Smooth muscle cell (in vitro differentiated cells): ENCODE measurements around the gene COPG2. TPM values are rescaled to one million over a fixed set of nuclear protein-coding genes. Genes with fewer than 3 reads are reported as not detected.

Source experiments
- DNase-seq: peaks from one replicate; lab custom pipeline; 2025; ENCODE audit not compliant: unreplicated experiment; lab: John Stamatoyannopoulos, UW
- H2AFZ ChIP-seq: fragments of 200-600 bp; sonication (generic); 2 replicates; pipeline ENCODE4 v1.6.0; 2016; ENCODE audit warnings: antibody characterized with exemption, low read depth, mild to moderate bottlenecking
- H3F3A ChIP-seq: fragments of 200-600 bp; sonication (generic); 2 replicates; pipeline ENCODE4 v1.6.0; 2017; ENCODE audit warnings: antibody characterized with exemption, low read depth
- H3K27ac ChIP-seq: fragments of 200-600 bp; sonication (generic); 2 replicates; pipeline ENCODE4 v1.5.1; 2016; ENCODE audit warnings: low read depth, mild to moderate bottlenecking
- H3K27me3 ChIP-seq: fragments of 200-600 bp; sonication (generic); 2 replicates; pipeline ENCODE4 v1.6.1; 2016; ENCODE audit warnings: low read depth, mild to moderate bottlenecking
- H3K36me3 ChIP-seq: fragments of 200-600 bp; sonication (generic); 2 replicates; pipeline ENCODE4 v1.5.1; 2016; ENCODE audit warnings: low read depth
- H3K4me1 ChIP-seq: fragments of 200-600 bp; sonication (generic); 2 replicates; pipeline ENCODE4 v1.5.1; 2016; ENCODE audit warnings: low read depth
- H3K4me2 ChIP-seq: fragments of 200-600 bp; sonication (generic); 2 replicates; pipeline ENCODE4 v1.6.0; 2016; ENCODE audit warnings: mild to moderate bottlenecking
- H3K4me3 ChIP-seq: fragments of 200-600 bp; sonication (generic); 2 replicates; pipeline ENCODE4 v1.5.1; 2016; ENCODE audit warnings: mild to moderate bottlenecking
- H3K79me2 ChIP-seq: fragments of 200-600 bp; sonication (generic); 2 replicates; pipeline ENCODE4 v1.6.0; 2016; ENCODE audit warnings: low read depth, mild to moderate bottlenecking
- H3K9ac ChIP-seq: fragments of 200-600 bp; sonication (generic); 2 replicates; pipeline ENCODE4 v1.6.0; 2016; ENCODE audit warnings: low read depth
- H3K9me3 ChIP-seq: fragments of 200-600 bp; sonication (generic); replicated peaks from 2 replicates; pipeline ENCODE4 v1.5.1; 2016; ENCODE audit warnings: low read depth
- H4K20me1 ChIP-seq: fragments of 200-600 bp; sonication (generic); 2 replicates; pipeline ENCODE4 v1.6.0; 2016; ENCODE audit warnings: low read depth
- WGBS: methylation state at CpG from one replicate; pipeline ENCODE4 v1.1.7; 2016; ENCODE audit warnings: low lambda C conversion rate; 5-methylcytosine and 5-hydroxymethylcytosine counted together
- microRNA counts: library from miRNA; unstranded; fragments of <30 nt; microRNA quantifications from one replicate; lab custom pipeline; 2016
- microRNA-seq: library from miRNA; unstranded; fragments of <30 nt; microRNA quantifications from one replicate; pipeline ENCODE4, GENCODE V29; 2016; ENCODE audit warnings: borderline number of aligned reads
- polyA plus RNA-seq: library from polyadenylated mRNA; unstranded; fragments of >200 nt; fragmentation: Nextera tagmentation; extraction: Ambion mirVana; gene quantifications from 2 replicates; pipeline ENCODE4 v1.2.1, GENCODE V29; 2016
- small RNA-seq: library from RNA; depleted of rRNA; stranded (forward); fragments of <200 nt; gene quantifications from one replicate; pipeline ENCODE3, GENCODE V24; 2014
- total RNA-seq: library from RNA; depleted of rRNA; stranded (reverse); fragments of >200 nt; gene quantifications from 2 replicates; pipeline ENCODE4 v1.2.3, GENCODE V29; 2014
- TF ChIP-seq, protein P1 (sequence below): fragments of 200-600 bp; sonication (generic); IDR thresholded peaks from 2 replicates; pipeline ENCODE4 v1.5.1; 2017; ENCODE audit warnings: borderline replicate concordance, mild to moderate bottlenecking, antibody characterized with exemption; ENCODE audit not compliant: insufficient read depth, poor library complexity, severe bottlenecking

Gene COPG2
- total and polyA plus RNA-seq, 2 experiments from 2014 or later, result 5.6 to 39.8 TPM

DNA sequence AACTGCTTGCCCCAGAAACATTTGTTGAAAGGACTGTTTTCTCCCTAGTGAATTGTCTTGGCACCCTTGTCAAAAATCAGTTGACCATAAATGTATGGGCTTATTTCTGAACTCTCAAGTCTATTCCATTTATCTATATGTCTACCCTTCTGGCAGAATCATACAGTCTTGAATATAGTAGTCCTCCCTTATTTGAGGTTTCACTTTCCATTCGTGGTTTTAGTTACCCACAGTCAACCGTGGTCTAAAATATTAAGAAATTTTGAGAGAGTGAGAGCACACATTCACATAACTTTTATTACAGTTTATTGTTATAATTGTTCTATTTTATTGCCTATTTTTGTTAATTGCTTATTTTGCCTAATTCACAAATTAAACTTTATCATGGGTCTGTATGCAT lies 210.3 kb downstream of the COPG2 start:
- Histone ChIP-seq H2AFZ (no peak overlapping the region), H3K9me3 (peaks cover 11% of the 10 kb centered on the region), H3K36me3 (no peaks in the 10 kb centered on the region), H3F3A (no peaks in the 10 kb centered on the region), H3K27me3 (no peaks in the 10 kb centered on the region), H4K20me1 (no peaks in the 10 kb centered on the region), H3K4me3 (no peak overlapping the region), H3K27ac (no peak overlapping the region), H3K4me2 (no peak overlapping the region), H3K9ac (no peak overlapping the region), H3K4me1 (no peaks in the 10 kb centered on the region), H3K79me2 (no peaks in the 10 kb centered on the region)
- TF ChIP-seq, protein P1, sequence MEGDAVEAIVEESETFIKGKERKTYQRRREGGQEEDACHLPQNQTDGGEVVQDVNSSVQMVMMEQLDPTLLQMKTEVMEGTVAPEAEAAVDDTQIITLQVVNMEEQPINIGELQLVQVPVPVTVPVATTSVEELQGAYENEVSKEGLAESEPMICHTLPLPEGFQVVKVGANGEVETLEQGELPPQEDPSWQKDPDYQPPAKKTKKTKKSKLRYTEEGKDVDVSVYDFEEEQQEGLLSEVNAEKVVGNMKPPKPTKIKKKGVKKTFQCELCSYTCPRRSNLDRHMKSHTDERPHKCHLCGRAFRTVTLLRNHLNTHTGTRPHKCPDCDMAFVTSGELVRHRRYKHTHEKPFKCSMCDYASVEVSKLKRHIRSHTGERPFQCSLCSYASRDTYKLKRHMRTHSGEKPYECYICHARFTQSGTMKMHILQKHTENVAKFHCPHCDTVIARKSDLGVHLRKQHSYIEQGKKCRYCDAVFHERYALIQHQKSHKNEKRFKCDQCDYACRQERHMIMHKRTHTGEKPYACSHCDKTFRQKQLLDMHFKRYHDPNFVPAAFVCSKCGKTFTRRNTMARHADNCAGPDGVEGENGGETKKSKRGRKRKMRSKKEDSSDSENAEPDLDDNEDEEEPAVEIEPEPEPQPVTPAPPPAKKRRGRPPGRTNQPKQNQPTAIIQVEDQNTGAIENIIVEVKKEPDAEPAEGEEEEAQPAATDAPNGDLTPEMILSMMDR, result no peak
- no peak for DNase-seq
- 93% methylated on average over 2 of the region's 2 CpGs for WGBS

MicroRNAs within 50 kb of the gene (microRNA counts, 767-probe panel; counts per million panel counts)
- microRNA hsa-miR-335-5p (lab: Ali Mortazavi, UCI), result 6,461 counts per million, percentile 34 among the panel's probes with 10 or more counts

Small RNA genes within 50 kb of the gene (microRNA-seq; reads per million reads assigned to microRNA genes)
- gene MIR335, result 30,969 reads per million, percentile 99 among the genes with 10 or more reads in this experiment

Small RNA genes within 50 kb of the gene (small RNA-seq; reads per million reads assigned to genes)
- gene MIR335, result not detected
- gene RF02148, result not detected
- not detected for gene RF02149
- not detected for gene RF02150
- gene RNA5SP246, result 13.6 reads per million, percentile 83 among the genes with 10 or more reads in this experiment

Other genes with a start within 250 kb of the COPG2 start
- 18.3 and 23.0 TPM in 2 replicates for gene CEP41, start 227.7 kb downstream of the COPG2 start, total RNA-seq
- gene CEP41, start 227.7 kb downstream of the COPG2 start, polyA plus RNA-seq, result 27.1 and 35.1 TPM in 2 replicates
- gene MEST, start 176.7 kb downstream of the COPG2 start, total RNA-seq, result 1,229 and 1,648 TPM in 2 replicates
- gene MEST, start 176.7 kb downstream of the COPG2 start, polyA plus RNA-seq, result 1,158 and 1,655 TPM in 2 replicates
- gene TSGA13, start 17.8 kb upstream of the COPG2 start, total RNA-seq, result not detected in 2 replicates
- not detected in 2 replicates for gene TSGA13, start 17.8 kb upstream of the COPG2 start, polyA plus RNA-seq
- not detected in 2 replicates for gene KLF14, start 65.5 kb upstream of the COPG2 start, total RNA-seq
- gene KLF14, start 65.5 kb upstream of the COPG2 start, polyA plus RNA-seq, result not detected in 2 replicates